Fibroblast of pulmonary artery (primary cell): ENCODE measurements around the gene EGLN3.
A peak's percentile ranks its signal among the peaks of the same experiment; 100 is the strongest.

ENCODE experiments used
- DNase-seq: peaks from one replicate; pipeline ENCODE4 v3.0.0-alpha.2; 2010; ENCODE audit warnings: low read depth
- H3K4me3 ChIP-seq: replicated peaks from 2 replicates; pipeline ENCODE4 v1.5.1; 2011; ENCODE audit warnings: low read depth, mild to moderate bottlenecking, control low read depth, low read length, moderate library complexity
- TF ChIP-seq, protein P1 (sequence below): IDR thresholded peaks from 2 replicates; pipeline ENCODE4 v1.5.1; 2011; ENCODE audit warnings: mild to moderate bottlenecking, control low read depth, low read length, inconsistent platforms; ENCODE audit errors: missing control alignments

Gene EGLN3

DNA sequence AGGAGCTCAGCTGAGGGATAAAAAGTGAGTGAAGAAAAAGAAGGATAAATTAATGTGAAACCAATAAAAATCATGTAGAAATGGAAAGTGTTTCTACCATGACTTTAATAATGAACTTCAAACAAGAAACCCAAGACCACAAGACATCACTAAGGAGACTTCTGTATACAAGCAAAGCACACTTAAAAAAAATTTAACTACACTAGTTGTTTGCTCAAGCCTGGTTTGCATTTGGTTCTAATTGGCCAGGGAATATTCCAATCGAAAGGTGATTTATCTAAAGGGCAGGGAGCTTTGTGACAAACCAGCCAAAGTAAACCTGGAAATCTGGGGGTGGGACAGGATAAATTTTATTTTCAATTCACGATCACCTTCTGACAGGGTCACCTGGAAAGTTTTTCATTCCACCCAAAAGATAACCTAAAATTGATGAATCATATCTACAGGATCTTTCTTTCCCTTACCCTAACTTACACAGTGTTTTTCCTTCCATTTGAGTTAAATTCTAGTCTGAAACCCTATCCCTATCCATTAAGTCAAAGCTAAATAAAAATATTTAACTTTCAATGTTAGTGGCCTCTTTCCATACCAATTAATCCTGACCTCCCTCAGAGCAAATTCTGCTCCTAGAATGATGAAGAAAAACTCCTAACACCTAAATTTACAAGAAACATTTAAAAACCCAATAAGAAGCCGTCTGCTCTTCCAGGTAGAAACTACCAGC is 2.6 kb downstream of the EGLN3 start:
- no peak overlapping the region for H3K4me3 ChIP-seq
- TF ChIP-seq, protein P1, sequence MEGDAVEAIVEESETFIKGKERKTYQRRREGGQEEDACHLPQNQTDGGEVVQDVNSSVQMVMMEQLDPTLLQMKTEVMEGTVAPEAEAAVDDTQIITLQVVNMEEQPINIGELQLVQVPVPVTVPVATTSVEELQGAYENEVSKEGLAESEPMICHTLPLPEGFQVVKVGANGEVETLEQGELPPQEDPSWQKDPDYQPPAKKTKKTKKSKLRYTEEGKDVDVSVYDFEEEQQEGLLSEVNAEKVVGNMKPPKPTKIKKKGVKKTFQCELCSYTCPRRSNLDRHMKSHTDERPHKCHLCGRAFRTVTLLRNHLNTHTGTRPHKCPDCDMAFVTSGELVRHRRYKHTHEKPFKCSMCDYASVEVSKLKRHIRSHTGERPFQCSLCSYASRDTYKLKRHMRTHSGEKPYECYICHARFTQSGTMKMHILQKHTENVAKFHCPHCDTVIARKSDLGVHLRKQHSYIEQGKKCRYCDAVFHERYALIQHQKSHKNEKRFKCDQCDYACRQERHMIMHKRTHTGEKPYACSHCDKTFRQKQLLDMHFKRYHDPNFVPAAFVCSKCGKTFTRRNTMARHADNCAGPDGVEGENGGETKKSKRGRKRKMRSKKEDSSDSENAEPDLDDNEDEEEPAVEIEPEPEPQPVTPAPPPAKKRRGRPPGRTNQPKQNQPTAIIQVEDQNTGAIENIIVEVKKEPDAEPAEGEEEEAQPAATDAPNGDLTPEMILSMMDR, result no peak
- DNase-seq, result no peak

DNA sequence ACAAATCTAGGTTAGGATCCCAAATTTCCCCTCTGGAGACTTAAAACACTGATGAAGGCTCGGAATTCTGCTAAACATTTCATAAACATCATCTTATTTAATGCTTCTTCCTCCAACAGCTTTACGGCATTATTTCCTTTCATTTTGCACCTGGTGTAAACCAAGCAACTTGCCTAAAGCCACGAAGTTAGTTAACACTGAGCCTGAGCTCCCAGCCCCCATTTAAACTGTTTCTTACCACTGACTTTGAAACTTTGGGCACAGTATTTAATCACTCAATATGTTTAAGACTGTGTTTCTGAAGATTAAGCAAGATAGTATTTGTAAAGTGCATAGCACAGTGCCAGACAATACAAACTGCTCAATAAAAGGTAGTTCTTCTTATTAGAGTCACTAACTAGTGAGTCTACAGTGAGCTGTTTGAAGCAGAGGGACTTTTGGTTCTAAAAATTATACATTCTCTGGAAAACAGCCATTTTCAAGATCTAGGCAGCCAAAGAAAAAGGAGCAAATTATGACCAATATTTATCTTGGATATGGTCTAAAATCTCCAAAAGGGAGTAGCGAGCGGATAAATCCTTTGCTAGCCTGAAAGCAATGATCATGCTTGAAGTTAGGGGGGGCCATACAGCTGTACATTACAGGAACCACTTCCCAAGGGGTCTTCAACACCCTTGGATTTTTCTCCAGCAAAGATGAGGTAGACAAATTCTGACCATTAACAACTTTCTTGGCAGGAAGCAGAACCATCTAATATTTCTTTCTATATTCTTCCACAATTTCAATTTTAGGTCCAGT is 4.0 kb downstream of the EGLN3 start:
- no peak overlapping the region for H3K4me3 ChIP-seq
- no peak for DNase-seq
- TF ChIP-seq, protein P1, result no peak

DNA sequence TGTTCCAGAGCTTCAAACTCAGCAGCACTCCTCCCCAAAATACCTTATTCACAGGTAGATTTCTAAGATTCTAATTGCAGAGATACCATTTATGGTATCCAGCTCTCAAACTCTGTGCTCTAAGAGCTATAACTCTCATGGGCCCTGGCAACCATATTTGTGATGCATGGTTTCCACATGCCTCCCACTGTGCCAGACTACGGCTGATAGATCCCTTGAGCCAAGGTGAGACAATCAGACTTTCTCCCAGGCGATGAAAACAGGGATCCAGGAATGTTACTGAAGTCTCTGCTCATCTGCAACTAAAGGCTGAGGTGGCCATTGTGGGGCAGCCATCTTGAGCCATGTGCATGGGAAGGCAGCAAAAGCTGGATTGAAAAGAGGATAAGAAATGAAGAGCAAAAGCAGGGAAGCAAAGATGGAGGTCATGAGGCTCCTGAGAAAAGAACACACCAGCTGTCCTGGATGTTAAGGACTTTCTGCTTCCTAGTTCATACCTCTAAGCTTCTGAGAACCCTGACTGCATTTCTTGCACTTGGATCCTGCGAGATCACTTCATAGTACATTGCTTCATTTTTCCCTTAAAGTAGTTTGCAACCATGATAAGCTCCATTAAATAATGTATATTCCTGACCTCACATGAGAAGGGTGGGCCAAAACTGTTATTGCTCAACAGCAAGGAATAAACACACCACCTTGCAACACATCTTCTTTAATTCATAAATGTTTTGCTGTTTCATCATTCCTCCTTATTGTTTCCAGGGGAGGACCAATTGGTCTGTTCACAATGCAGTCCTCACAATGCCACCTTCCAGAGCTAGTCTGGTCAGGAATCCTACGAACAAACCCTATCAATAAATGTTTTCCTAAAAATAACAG is 5.4 kb downstream of the EGLN3 start:
- no peak overlapping the region for H3K4me3 ChIP-seq
- peak; percentile 47 for DNase-seq
- TF ChIP-seq, protein P1, result no peak

DNA sequence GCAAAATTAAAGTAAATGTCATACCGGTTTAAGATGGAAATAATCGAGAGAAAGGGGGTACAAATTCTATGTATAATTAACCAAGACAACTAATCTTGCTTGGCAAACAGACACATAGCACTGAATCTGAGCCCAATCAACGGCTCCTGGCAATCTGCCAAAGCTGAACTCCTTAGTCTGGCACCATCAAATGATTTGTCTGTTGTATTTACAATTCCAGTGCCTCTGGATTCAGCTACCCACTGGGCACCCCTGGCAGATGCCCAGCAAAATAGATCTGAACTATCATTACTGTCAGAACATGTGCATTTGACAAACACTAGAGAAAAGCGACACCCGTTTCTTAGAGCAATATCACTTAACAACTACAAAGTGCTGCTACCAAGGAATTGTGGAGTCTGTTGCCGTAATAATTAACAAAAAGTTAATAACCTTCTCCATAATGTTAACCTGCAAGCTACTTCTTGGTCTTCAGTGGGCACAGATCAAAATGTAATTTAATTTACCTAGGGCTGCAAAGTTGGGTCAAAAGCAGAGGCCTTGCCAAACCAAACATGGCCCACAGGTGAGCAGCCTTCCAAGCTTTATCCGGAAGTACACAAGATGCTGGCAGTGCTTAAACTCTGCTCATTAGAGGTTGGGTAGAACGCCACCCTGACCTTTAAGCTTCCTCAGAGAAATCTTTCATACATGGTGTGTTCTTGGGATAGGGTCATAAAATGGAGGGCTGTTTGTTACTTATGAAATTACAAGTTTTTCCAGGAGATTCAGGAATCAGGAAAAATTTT is 7.6 kb downstream of the EGLN3 start:
- no peak for DNase-seq
- H3K4me3 ChIP-seq, result no peak overlapping the region
- TF ChIP-seq, protein P1, result no peak

DNA sequence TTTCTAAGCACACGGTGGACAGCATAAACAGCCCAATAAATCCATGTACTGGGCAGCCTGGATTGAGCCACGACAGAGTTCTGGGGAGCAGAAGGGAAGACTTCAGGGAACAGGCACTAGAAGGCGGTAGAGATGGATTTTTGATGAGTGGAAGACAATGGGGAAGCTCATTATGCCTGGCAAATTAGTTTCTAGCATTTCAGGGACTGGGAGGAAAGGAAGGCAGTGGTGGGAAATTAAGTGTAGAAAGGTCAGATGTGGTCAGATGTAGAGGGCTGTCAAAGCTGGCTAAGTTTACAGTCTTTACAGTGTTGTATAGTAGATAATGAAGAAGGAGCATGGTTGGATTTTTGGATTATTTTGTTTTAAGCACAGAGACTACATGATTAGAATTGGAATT is 9.2 kb downstream of the EGLN3 start:
- DNase-seq, result no peak
- H3K4me3 ChIP-seq, result no peak overlapping the region
- TF ChIP-seq, protein P1, result no peak

DNA sequence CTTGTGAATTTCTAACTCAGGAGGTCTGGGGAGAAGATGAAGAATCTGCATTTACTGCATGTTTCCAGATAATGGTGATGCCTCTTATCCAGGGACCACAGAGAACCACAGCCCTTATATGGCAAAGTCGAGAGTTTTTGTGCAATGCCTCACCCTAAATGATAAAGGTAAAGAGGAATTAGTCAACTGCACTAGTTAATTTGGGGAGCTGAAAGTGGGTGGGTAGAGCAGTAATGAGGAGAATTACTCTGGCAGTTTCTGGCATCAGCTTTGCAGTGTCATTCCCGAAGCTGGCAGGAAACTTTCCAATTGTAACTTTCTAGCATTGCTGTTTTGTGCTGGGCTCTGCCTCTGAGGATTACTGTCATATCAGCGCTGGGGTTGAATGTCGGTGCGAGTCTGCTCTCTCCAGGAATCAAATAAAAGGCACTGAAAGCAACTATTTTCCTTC is 10.3 kb downstream of the EGLN3 start:
- H3K4me3 ChIP-seq, result no peak overlapping the region
- DNase-seq, result no peak
- TF ChIP-seq, protein P1, result no peak
